IMR-90 (cell line): ENCODE measurements around the gene KRTAP12-1. TPM values are rescaled to one million over a fixed set of nuclear protein-coding genes. Genes with fewer than 3 reads are reported as not detected.

Experiments used
- ATAC-seq: fragments of 200-7000 bp; cut with Tn5 transposase; 2 replicates; pipeline ENCODE4 v1.9.1; 2020; ENCODE audit warnings: low read depth, mild to moderate bottlenecking, moderate library complexity
- BruUV-seq: library from RNA; stranded (reverse); fragments of 400-500 nt; replicated peaks from 2 replicates; lab custom pipeline; 2021; lab: Mats Ljungman, UMichigan
- CTCF ChIA-PET: fragments of 300-600 bp; formaldehyde crosslinking; extraction: SDS; loops from one replicate; lab custom pipeline; 2021; ENCODE audit warnings: antibody characterized with exemption; lab: Yijun Ruan, JAX
- POLR2A ChIA-PET: fragments of 300-600 bp; sonication (Branson Sonifier 250); formaldehyde crosslinking; loops from one replicate; lab custom pipeline; 2022; ENCODE audit warnings: antibody characterized with exemption; ENCODE audit not compliant: unreplicated experiment; lab: Charles Lee
- DNase-seq: peaks from one replicate; pipeline ENCODE4 v3.0.0; 2013
- H2AFZ ChIP-seq: replicated peaks from 2 replicates; pipeline ENCODE3; 2013; ENCODE audit warnings: low read length, mild to moderate bottlenecking; ENCODE audit not compliant: poor library complexity
- H2AK5ac ChIP-seq: 2 replicates; pipeline ENCODE4 v1.6.1; 2013; ENCODE audit warnings: low read depth, low read length, inconsistent platforms
- H2AK9ac ChIP-seq: replicated peaks from 2 replicates; pipeline ENCODE3; 2013; ENCODE audit warnings: mild to moderate bottlenecking, low read depth, low read length, moderate library complexity; ENCODE audit not compliant: poor library complexity
- H2BK120ac ChIP-seq: 2 replicates; pipeline ENCODE4 v1.6.1; 2013; ENCODE audit warnings: low read depth, low read length, inconsistent platforms
- H2BK15ac ChIP-seq: 3 replicates; pipeline ENCODE4 v1.6.1; 2013; ENCODE audit warnings: low read depth, low read length, inconsistent platforms
- H2BK20ac ChIP-seq: 2 replicates; pipeline ENCODE4 v1.6.1; 2013; ENCODE audit warnings: low read depth, mild to moderate bottlenecking, inconsistent platforms, low read length, moderate library complexity
- H2BK5ac ChIP-seq: 2 replicates; pipeline ENCODE4 v1.6.1; 2013; ENCODE audit warnings: mild to moderate bottlenecking, low read depth, low read length, inconsistent platforms; ENCODE audit not compliant: poor library complexity, severe bottlenecking
- H3K14ac ChIP-seq: replicated peaks from 2 replicates; pipeline ENCODE4 v1.6.1; 2013; ENCODE audit warnings: low read depth, low read length, inconsistent platforms
- H3K18ac ChIP-seq: 2 replicates; pipeline ENCODE4 v1.6.1; 2013; ENCODE audit warnings: low read depth, low read length, control low read depth
- H3K23ac ChIP-seq: 2 replicates; pipeline ENCODE4 v1.6.1; 2013; ENCODE audit warnings: low read depth, low read length, inconsistent platforms
- H3K27ac ChIP-seq: 2 replicates; pipeline ENCODE4 v1.5.1; 2013; ENCODE audit warnings: mild to moderate bottlenecking, control low read depth, low read length; ENCODE audit not compliant: insufficient read depth
- H3K27me3 ChIP-seq: 2 replicates; pipeline ENCODE4 v1.6.1; 2013; ENCODE audit warnings: low read length; ENCODE audit not compliant: control insufficient read depth, insufficient read depth
- H3K36me3 ChIP-seq: 2 replicates; pipeline ENCODE4 v1.6.1; 2013; ENCODE audit warnings: low read length, mixed read lengths; ENCODE audit not compliant: control insufficient read depth, insufficient read depth
- H3K4ac ChIP-seq: 2 replicates; pipeline ENCODE4 v1.6.1; 2013; ENCODE audit warnings: low read depth, low read length, inconsistent platforms
- H3K4me1 ChIP-seq: 2 replicates; pipeline ENCODE4 v1.6.1; 2013; ENCODE audit warnings: low read length, mixed read lengths; ENCODE audit not compliant: control insufficient read depth, insufficient read depth
- H3K4me2 ChIP-seq: 2 replicates; pipeline ENCODE4 v1.6.1; 2013; ENCODE audit warnings: low read depth, mild to moderate bottlenecking, control low read depth, low read length, moderate library complexity
- H3K4me3 ChIP-seq: 2 replicates; pipeline ENCODE4 v1.5.1; 2013; ENCODE audit warnings: low read depth, mild to moderate bottlenecking, control low read depth, low read length, moderate library complexity; ENCODE audit not compliant: insufficient read depth
- H3K56ac ChIP-seq: 2 replicates; pipeline ENCODE4 v1.6.1; 2013; ENCODE audit warnings: low read length, inconsistent platforms; ENCODE audit not compliant: insufficient read depth; ENCODE audit errors: extremely low read depth
- H3K79me1 ChIP-seq, 2 experiments: 2 replicates each; pipeline ENCODE4 v1.6.1; 2013; ENCODE audit warnings: low read length in 2 of 2, inconsistent platforms in 1 of 2, low read depth in 1 of 2
- H3K9ac ChIP-seq: 2 replicates; pipeline ENCODE4 v1.6.1; 2013; ENCODE audit warnings: low read depth, low read length, control low read depth
- H3K9me1 ChIP-seq: 2 replicates; pipeline ENCODE4 v1.6.1; 2013; ENCODE audit warnings: low read length, inconsistent platforms; ENCODE audit not compliant: insufficient read depth
- H3K9me3 ChIP-seq: 2 replicates; pipeline ENCODE4 v1.6.1; 2013; ENCODE audit warnings: low read length; ENCODE audit not compliant: control insufficient read depth, insufficient read depth
- H4K20me1 ChIP-seq: 2 replicates; pipeline ENCODE4 v1.6.1; 2013; ENCODE audit warnings: low read length, inconsistent platforms; ENCODE audit not compliant: insufficient read depth
- H4K5ac ChIP-seq: 2 replicates; pipeline ENCODE4 v1.6.1; 2013; ENCODE audit warnings: mild to moderate bottlenecking, low read depth, low read length, control low read depth
- H4K8ac ChIP-seq, 2 experiments: 2 replicates each; pipeline ENCODE4 v1.6.1; 2013; ENCODE audit warnings: low read depth in 2 of 2, low read length in 2 of 2, control low read depth in 1 of 2, inconsistent platforms in 1 of 2
- H4K91ac ChIP-seq: 2 replicates; pipeline ENCODE4 v1.6.1; 2013; ENCODE audit warnings: low read depth, low read length, inconsistent platforms; ENCODE audit not compliant: insufficient read depth
- BHLHE40 ChIP-seq: fragments of 150-350 bp; IDR thresholded peaks from 2 replicates; pipeline ENCODE4 v1.6.1; 2016; ENCODE audit warnings: mild to moderate bottlenecking, low read depth, low read length
- CEBPB ChIP-seq: IDR thresholded peaks from 2 replicates; pipeline ENCODE4 v1.6.1; 2012; ENCODE audit warnings: low read depth, low read length, improper control_type of control experiment
- CHD1 ChIP-seq: IDR thresholded peaks from 2 replicates; pipeline ENCODE4 v1.6.1; 2012; ENCODE audit warnings: low read depth, low read length, improper control_type of control experiment
- CTCF ChIP-seq: conservative IDR thresholded peaks from 2 replicates; pipeline ENCODE4 v1.5.1; 2012; ENCODE audit warnings: mild to moderate bottlenecking, low read depth, low read length, improper control_type of control experiment
- ELK1 ChIP-seq: fragments of 150-350 bp; IDR thresholded peaks from 2 replicates; pipeline ENCODE4 v1.6.1; 2016; ENCODE audit warnings: low read depth, mild to moderate bottlenecking, low read length, moderate library complexity, borderline replicate concordance
- FOS ChIP-seq: fragments of 150-350 bp; IDR thresholded peaks from 2 replicates; pipeline ENCODE4 v1.6.1; 2016; ENCODE audit warnings: low read depth, low read length
- MAFK ChIP-seq: IDR thresholded peaks from 2 replicates; pipeline ENCODE4 v1.6.1; 2012; ENCODE audit warnings: low read depth, low read length, improper control_type of control experiment
- MAZ ChIP-seq: IDR thresholded peaks from 2 replicates; pipeline ENCODE4 v1.6.1; 2012; ENCODE audit warnings: low read depth, mild to moderate bottlenecking, low read length, improper control_type of control experiment, moderate library complexity, borderline replicate concordance
- MXI1 ChIP-seq: IDR thresholded peaks from 2 replicates; pipeline ENCODE4 v1.6.1; 2012; ENCODE audit warnings: low read depth, mild to moderate bottlenecking, low read length, moderate library complexity, borderline replicate concordance
- NFE2L2 ChIP-seq: fragments of 150-350 bp; IDR thresholded peaks from 2 replicates; pipeline ENCODE4 v1.6.1; 2016; ENCODE audit warnings: low read depth, mild to moderate bottlenecking, low read length
- POLR2A ChIP-seq: IDR thresholded peaks from 2 replicates; pipeline ENCODE4 v1.6.1; 2012; ENCODE audit warnings: mild to moderate bottlenecking, low read depth, low read length
- RAD21 ChIP-seq: IDR thresholded peaks from 2 replicates; pipeline ENCODE4 v1.6.1; 2012; ENCODE audit warnings: low read length, improper control_type of control experiment
- RCOR1 ChIP-seq: IDR thresholded peaks from 2 replicates; pipeline ENCODE4 v1.6.1; 2012; ENCODE audit warnings: mild to moderate bottlenecking, low read length, improper control_type of control experiment; ENCODE audit not compliant: insufficient replicate concordance
- RFX5 ChIP-seq: IDR thresholded peaks from 2 replicates; pipeline ENCODE4 v1.8.0; 2012; ENCODE audit warnings: low read depth, mild to moderate bottlenecking, low read length, moderate library complexity
- SMC3 ChIP-seq: fragments of 150-350 bp; IDR thresholded peaks from 2 replicates; pipeline ENCODE4 v1.6.1; 2016; ENCODE audit warnings: low read depth, mild to moderate bottlenecking, antibody characterized with exemption, low read length, moderate library complexity
- USF2 ChIP-seq: fragments of 150-350 bp; IDR thresholded peaks from 2 replicates; pipeline ENCODE4 v1.6.1; 2017; ENCODE audit warnings: mild to moderate bottlenecking, antibody characterized with exemption, low read length, low read depth
- WGBS, 2 experiments: methylation state at CpG; one replicate each; pipeline versions ENCODE4 v1.1.5 to v1.1.7; 2013; ENCODE audit warnings: missing lambda C conversion rate in 2 of 2; ENCODE audit not compliant: insufficient read length in 1 of 2; ENCODE audit errors: extremely low coverage in 2 of 2; 5-methylcytosine and 5-hydroxymethylcytosine counted together
- dilution Hi-C: fragments of 300-500 bp; cut with HindIII; formaldehyde crosslinking; loops from one replicate; pipeline ENCODE4 v1.14.3; 2018; ENCODE audit warnings: low sequenced_read_pairs; ENCODE audit not compliant: unreplicated experiment
- in situ Hi-C: fragments of 300-500 bp; cut with MboI; formaldehyde crosslinking; loops from 3 replicates; pipeline ENCODE4 v1.14.3; 2019; ENCODE audit warnings: low sequenced_read_pairs, inconsistent platforms, mixed read lengths
- intact Hi-C: fragments of 100-400 bp; cut with micrococcal nuclease; formaldehyde crosslinking; loops from 2 replicates; pipeline ENCODE4 v1.10.0; 2022
- polyA plus RNA-seq, 3 experiments: library from polyadenylated mRNA; depleted of rRNA; stranded (reverse); fragments of >200 nt; gene quantifications; 2 replicates each; pipeline ENCODE4 v1.2.3, GENCODE V29; 2012; ENCODE audit warnings: low replicate concordance in 1 of 3
- total RNA-seq: library from RNA; depleted of rRNA; stranded (reverse); fragments of >200 nt; gene quantifications from 2 replicates; pipeline ENCODE4 v1.2.3, GENCODE V29; 2012

The KRTAP12-1 gene
- total and polyA plus RNA-seq, 2 of the 4 experiments (the other 2 are of a cell fraction) = not detected

GRCh38 chr21:44727757-44728156, 45.8 kb upstream of the KRTAP12-1 start:
- Histone ChIP-seq H3K9me1 (no peaks in the 10 kb centered on the region), H3K4ac (no peak overlapping the region), H3K4me1 (no peaks in the 10 kb centered on the region), H3K18ac (no peak overlapping the region), H2BK15ac (no peak overlapping the region), H2AK9ac (no peak overlapping the region), H3K23ac (no peak overlapping the region), H2BK5ac (no peak overlapping the region), H3K4me2 (no peak overlapping the region), H2BK120ac (no peak overlapping the region), H2BK20ac (no peak overlapping the region), H2AK5ac (no peak overlapping the region), H4K91ac (no peak overlapping the region), H4K20me1 (no peaks in the 10 kb centered on the region), H3K9ac (no peak overlapping the region), H3K79me1 (no peaks in the 10 kb centered on the region), H4K5ac (no peak overlapping the region), H3K56ac (no peak overlapping the region), H3K27ac (no peak overlapping the region), H4K8ac (no peak overlapping the region), H3K4me3 (no peak overlapping the region), H3K27me3 (peaks cover 42% of the 10 kb centered on the region), H3K14ac (no peak overlapping the region), H2AFZ (no peak overlapping the region), H3K9me3 (no peaks in the 10 kb centered on the region), H3K36me3 (no peaks in the 10 kb centered on the region)
- in situ Hi-C loops = no loop called here
- ChIA-PET CTCF (no interaction called here), POLR2A (no interaction called here)
- BruUV-seq = no TSS peak
- DNase-seq = no peak
- no peak for ATAC-seq
- WGBS, 2 experiments = 54% methylated on average over 4 of the region's 9 CpGs; no CpG with 5 or more reads in 1 of the 2 experiments
- TF ChIP-seq POLR2A = no peak
- no peak for TF ChIP-seq FOS
- no peak for TF ChIP-seq BHLHE40
- no peak for TF ChIP-seq RAD21
- no peak for TF ChIP-seq CTCF
- no peak for TF ChIP-seq ELK1
- no peak for TF ChIP-seq NFE2L2
- TF ChIP-seq SMC3 = no peak
- no peak for TF ChIP-seq MAFK
- no peak for TF ChIP-seq MAZ
- no peak for TF ChIP-seq RFX5
- TF ChIP-seq USF2 = no peak
- no peak for TF ChIP-seq MXI1
- no peak for TF ChIP-seq CHD1
- TF ChIP-seq CEBPB = no peak
- no peak for TF ChIP-seq RCOR1
- intact Hi-C loops = no loop called here
- dilution Hi-C loops = no loop called here
